ENCODE results near the gene CFAP74.

Gene CFAP74

DNA sequence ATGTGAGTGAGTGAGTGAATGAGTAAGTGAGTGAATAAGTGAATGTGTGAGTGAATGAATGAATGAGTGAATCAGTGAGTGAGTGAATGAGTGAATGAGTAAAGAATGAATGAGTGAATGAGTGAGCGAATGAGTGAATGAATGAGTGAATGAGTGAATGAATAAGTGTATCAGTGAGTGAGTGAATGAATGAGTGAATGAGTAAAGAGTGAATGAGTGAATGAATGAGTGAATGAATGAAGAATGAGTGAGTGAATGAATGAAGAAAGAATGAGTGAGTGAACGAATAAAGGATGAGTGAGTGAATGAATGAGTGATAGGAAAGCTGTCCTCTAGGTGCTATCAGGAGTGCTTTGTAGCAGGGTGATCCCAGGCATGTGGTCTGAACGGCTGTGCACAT, 35.7 kb downstream of the CFAP74 start:
- no peak overlapping the region for H4K8ac ChIP-seq (ENCODE audit: low read depth, low read length)
- H2BK12ac ChIP-seq (ENCODE audit: low read length) = no peak overlapping the region
- peaks cover 6% of the 10 kb centered on the region for H3K79me1 ChIP-seq (ENCODE audit: low read depth, low read length)
- H3K23ac ChIP-seq (ENCODE audit: low read depth, low read length, poor library complexity) = no peak overlapping the region
- H4K91ac ChIP-seq (ENCODE audit: low read depth, low read length, poor library complexity) = no peak overlapping the region
- H2AFZ ChIP-seq (ENCODE audit: low read length) = no peak overlapping the region
- no peak overlapping the region for H3K4me2 ChIP-seq (ENCODE audit: insufficient read depth, low read length, poor library complexity, severe bottlenecking)
- H3K4ac ChIP-seq (ENCODE audit: low read length) = no peak overlapping the region
- H3K27me3 ChIP-seq (ENCODE audit: control insufficient read depth in 3 of 3, insufficient read depth in 3 of 3, low read depth in 1 of 3, low read length in 3 of 3) = peaks cover 0 to 6% (median 2%) of the 10 kb centered on the region in 3 experiments
- no peak overlapping the region for H2BK5ac ChIP-seq (ENCODE audit: low read length)
- no peak overlapping the region for H2BK15ac ChIP-seq (ENCODE audit: low read length)
- no peak overlapping the region for H2BK120ac ChIP-seq (ENCODE audit: low read depth, low read length)
- H3K27ac ChIP-seq (replicated peaks; ENCODE audit: low read length) = no peak overlapping the region
- H2AK5ac ChIP-seq (ENCODE audit: low read depth, low read length) = no peak overlapping the region
- no peak for DNase-seq (ENCODE audit: low spot score)
- WGBS, 2 donors (ENCODE audit: extremely low coverage in 2 of 2, insufficient read length in 2 of 2, insufficient replicate concordance in 1 of 2) = 100% methylated on average over 2 of the region's 3 CpGs
- no peak overlapping the region for H3K14ac ChIP-seq (ENCODE audit: low read length)
- no peak overlapping the region for H3K4me3 ChIP-seq (ENCODE audit: low read length in 2 of 2)
- no peak overlapping the region for H3K9ac ChIP-seq (ENCODE audit: low read depth, low read length, poor library complexity)
- peaks cover 0 to 5% of the 10 kb centered on the region in 2 donors for H3K4me1 ChIP-seq (ENCODE audit: control insufficient read depth in 2 of 2, insufficient read depth in 1 of 2, low read depth in 1 of 2, low read length in 2 of 2)
- no peak overlapping the region for H3K18ac ChIP-seq (ENCODE audit: low read length)
- peaks cover 5 to 7% of the 10 kb centered on the region in 2 donors for H3K9me3 ChIP-seq (replicated peaks in 1 of 2; ENCODE audit: control insufficient read depth in 2 of 2, insufficient read depth in 1 of 2, low read depth in 1 of 2, low read length in 2 of 2)
- H3K36me3 ChIP-seq (replicated peaks in 1 of 2; ENCODE audit: control insufficient read depth in 2 of 2, insufficient read depth in 2 of 2, low read length in 2 of 2) = no peaks in the 10 kb centered on the region

DNA sequence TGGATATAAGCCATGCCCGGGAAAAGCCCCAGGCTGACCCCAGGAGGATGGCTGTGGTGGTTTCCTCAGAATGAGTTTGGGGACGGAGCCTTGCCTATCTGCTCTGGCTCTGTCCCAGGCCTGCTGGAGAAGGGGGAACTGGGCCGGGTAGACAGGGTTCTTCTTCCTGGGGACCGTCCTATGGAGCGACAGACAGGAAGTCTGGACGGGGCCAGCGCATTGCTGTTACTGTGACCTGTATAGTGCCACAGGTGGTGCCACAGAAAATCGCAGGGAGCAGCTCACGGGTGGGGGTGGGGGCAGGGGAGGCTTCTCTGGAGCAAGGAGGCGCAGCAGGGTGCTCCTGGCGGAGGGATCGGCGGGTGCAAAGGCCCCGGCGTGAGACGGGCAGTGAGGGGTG, 36.4 kb downstream of the CFAP74 start:
- H2BK120ac ChIP-seq (ENCODE audit: low read depth, low read length) = no peak overlapping the region
- no peak overlapping the region for H3K4ac ChIP-seq (ENCODE audit: low read length)
- H2BK12ac ChIP-seq (ENCODE audit: low read length) = no peak overlapping the region
- H3K4me1 ChIP-seq (ENCODE audit: control insufficient read depth in 2 of 2, insufficient read depth in 1 of 2, low read depth in 1 of 2, low read length in 2 of 2) = peaks cover 0 to 4% of the 10 kb centered on the region in 2 donors
- H2BK15ac ChIP-seq (ENCODE audit: low read length) = peak overlapping the region; percentile 49
- H3K79me1 ChIP-seq (ENCODE audit: low read depth, low read length) = peaks cover 6% of the 10 kb centered on the region
- peaks cover 5 to 7% of the 10 kb centered on the region in 2 donors for H3K9me3 ChIP-seq (replicated peaks in 1 of 2; ENCODE audit: control insufficient read depth in 2 of 2, insufficient read depth in 1 of 2, low read depth in 1 of 2, low read length in 2 of 2)
- no peak overlapping the region for H2AFZ ChIP-seq (ENCODE audit: low read length)
- peak overlapping the region; percentile 86 for H2AK5ac ChIP-seq (ENCODE audit: low read depth, low read length)
- DNase-seq (ENCODE audit: low spot score) = no peak
- no peak overlapping the region for H4K91ac ChIP-seq (ENCODE audit: low read depth, low read length, poor library complexity)
- no peak overlapping the region for H3K9ac ChIP-seq (ENCODE audit: low read depth, low read length, poor library complexity)
- H3K4me2 ChIP-seq (ENCODE audit: insufficient read depth, low read length, poor library complexity, severe bottlenecking) = no peak overlapping the region
- H3K4me3 ChIP-seq (ENCODE audit: low read length in 2 of 2) = no peak overlapping the region
- no CpG with 5 or more reads among the region's 16 CpGs for WGBS, 2 donors (ENCODE audit: extremely low coverage in 2 of 2, insufficient read length in 2 of 2, insufficient replicate concordance in 1 of 2)
- H3K36me3 ChIP-seq (replicated peaks in 1 of 2; ENCODE audit: control insufficient read depth in 2 of 2, insufficient read depth in 2 of 2, low read length in 2 of 2) = no peaks in the 10 kb centered on the region
- H2BK5ac ChIP-seq (ENCODE audit: low read length) = no peak overlapping the region
- H4K8ac ChIP-seq (ENCODE audit: low read depth, low read length) = no peak overlapping the region
- H3K27ac ChIP-seq (replicated peaks; ENCODE audit: low read length) = no peak overlapping the region
- peak overlapping the region; percentile 57 for H3K18ac ChIP-seq (ENCODE audit: low read length)
- H3K27me3 ChIP-seq (ENCODE audit: control insufficient read depth in 3 of 3, insufficient read depth in 3 of 3, low read depth in 1 of 3, low read length in 3 of 3) = peaks cover 0 to 6% (median 2%) of the 10 kb centered on the region in 3 experiments
- no peak overlapping the region for H3K23ac ChIP-seq (ENCODE audit: low read depth, low read length, poor library complexity)
- peak overlapping the region; percentile 38 for H3K14ac ChIP-seq (ENCODE audit: low read length)

GRCh38 chr1:1966071-1966740, 37.4 kb downstream of the CFAP74 start:
- Histone ChIP-seq H2AFZ (ENCODE audit: low read length) (peak overlapping the region; percentile 28), H2BK12ac (ENCODE audit: low read length) (no peak overlapping the region), H2AK5ac (ENCODE audit: low read depth, low read length) (peak overlapping the region; percentile 10), H3K9me3 (replicated peaks in 1 of 2; ENCODE audit: control insufficient read depth in 2 of 2, insufficient read depth in 1 of 2, low read depth in 1 of 2, low read length in 2 of 2) (peaks cover 5 to 6% of the 10 kb centered on the region in 2 donors), H2BK15ac (ENCODE audit: low read length) (peak overlapping the region; percentile 91), H3K4ac (ENCODE audit: low read length) (no peak overlapping the region), H3K4me3 (ENCODE audit: low read length in 2 of 2) (no peak overlapping the region), H3K4me2 (ENCODE audit: insufficient read depth, low read length, poor library complexity, severe bottlenecking) (no peak overlapping the region), H3K9ac (ENCODE audit: low read depth, low read length, poor library complexity) (no peak overlapping the region), H2BK120ac (ENCODE audit: low read depth, low read length) (no peak overlapping the region), H2BK5ac (ENCODE audit: low read length) (peak overlapping the region; percentile 48), H4K91ac (ENCODE audit: low read depth, low read length, poor library complexity) (no peak overlapping the region), H3K23ac (ENCODE audit: low read depth, low read length, poor library complexity) (peak overlapping the region; percentile 25), H4K8ac (ENCODE audit: low read depth, low read length) (no peak overlapping the region), H3K27me3 (ENCODE audit: control insufficient read depth in 3 of 3, insufficient read depth in 3 of 3, low read depth in 1 of 3, low read length in 3 of 3) (peaks cover 0 to 13% (median 1%) of the 10 kb centered on the region in 3 experiments), H3K27ac (replicated peaks; ENCODE audit: low read length) (no peak overlapping the region), H3K18ac (ENCODE audit: low read length) (peak overlapping the region; percentile 48), H3K79me1 (ENCODE audit: low read depth, low read length) (peaks cover 6% of the 10 kb centered on the region), H3K4me1 (ENCODE audit: control insufficient read depth in 2 of 2, insufficient read depth in 1 of 2, low read depth in 1 of 2, low read length in 2 of 2) (peaks cover 0 to 4% of the 10 kb centered on the region in 2 donors), H3K36me3 (replicated peaks in 1 of 2; ENCODE audit: control insufficient read depth in 2 of 2, insufficient read depth in 2 of 2, low read length in 2 of 2) (no peaks in the 10 kb centered on the region), H3K14ac (ENCODE audit: low read length) (no peak overlapping the region)
- WGBS, 2 donors (ENCODE audit: extremely low coverage in 2 of 2, insufficient read length in 2 of 2, insufficient replicate concordance in 1 of 2) = no CpG with 5 or more reads among the region's 38 CpGs
- DNase-seq (ENCODE audit: low spot score) = no peak

DNA sequence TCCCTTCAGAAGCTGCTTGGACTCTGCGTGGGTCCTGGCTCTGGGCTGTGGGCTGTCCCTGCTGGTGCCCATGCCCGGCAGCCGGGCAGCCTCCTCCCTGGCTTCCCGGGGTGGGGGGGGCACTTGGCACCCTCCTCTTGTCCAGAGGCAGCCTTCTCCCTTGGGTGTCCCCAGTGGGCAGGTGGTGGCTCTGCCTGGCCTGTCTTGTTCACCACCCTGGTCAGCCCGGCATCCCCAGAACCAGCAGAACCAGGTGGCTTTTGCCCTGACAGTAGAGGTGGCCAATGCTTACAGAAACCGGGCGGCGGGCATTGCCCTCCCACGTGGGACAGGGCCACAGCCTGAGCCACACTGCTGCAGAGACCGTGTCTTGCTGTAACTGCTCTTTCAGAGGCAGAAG, 38.0 kb downstream of the CFAP74 start:
- Histone ChIP-seq H2BK15ac (ENCODE audit: low read length) (no peak overlapping the region), H4K91ac (ENCODE audit: low read depth, low read length, poor library complexity) (no peak overlapping the region), H3K18ac (ENCODE audit: low read length) (no peak overlapping the region), H3K4me3 (ENCODE audit: low read length in 2 of 2) (no peak overlapping the region), H3K4me1 (ENCODE audit: control insufficient read depth in 2 of 2, insufficient read depth in 1 of 2, low read depth in 1 of 2, low read length in 2 of 2) (peaks cover 0 to 3% of the 10 kb centered on the region in 2 donors), H3K4me2 (ENCODE audit: insufficient read depth, low read length, poor library complexity, severe bottlenecking) (no peak overlapping the region), H3K27me3 (ENCODE audit: control insufficient read depth in 3 of 3, insufficient read depth in 3 of 3, low read depth in 1 of 3, low read length in 3 of 3) (peaks cover 0 to 20% (median 0%) of the 10 kb centered on the region in 3 experiments), H3K14ac (ENCODE audit: low read length) (no peak overlapping the region), H4K8ac (ENCODE audit: low read depth, low read length) (no peak overlapping the region), H3K9me3 (replicated peaks in 1 of 2; ENCODE audit: control insufficient read depth in 2 of 2, insufficient read depth in 1 of 2, low read depth in 1 of 2, low read length in 2 of 2) (no peaks in the 10 kb centered on the region), H3K9ac (ENCODE audit: low read depth, low read length, poor library complexity) (no peak overlapping the region), H3K79me1 (ENCODE audit: low read depth, low read length) (peaks cover 6% of the 10 kb centered on the region), H2AFZ (ENCODE audit: low read length) (no peak overlapping the region), H3K27ac (replicated peaks; ENCODE audit: low read length) (no peak overlapping the region), H3K4ac (ENCODE audit: low read length) (no peak overlapping the region), H3K36me3 (replicated peaks in 1 of 2; ENCODE audit: control insufficient read depth in 2 of 2, insufficient read depth in 2 of 2, low read length in 2 of 2) (no peaks in the 10 kb centered on the region), H2BK5ac (ENCODE audit: low read length) (no peak overlapping the region), H2BK120ac (ENCODE audit: low read depth, low read length) (no peak overlapping the region), H2AK5ac (ENCODE audit: low read depth, low read length) (peak overlapping the region; percentile 10), H2BK12ac (ENCODE audit: low read length) (no peak overlapping the region), H3K23ac (ENCODE audit: low read depth, low read length, poor library complexity) (no peak overlapping the region)
- DNase-seq (ENCODE audit: low spot score) = no peak
- no CpG with 5 or more reads among the region's 10 CpGs for WGBS, 2 donors (ENCODE audit: extremely low coverage in 2 of 2, insufficient read length in 2 of 2, insufficient replicate concordance in 1 of 2)

Data from neuronal stem cell (in vitro differentiated cells).